ENCODE measurements around the gene XPNPEP1.

GRCh38 chr10:109852475-109853037, 70.8 kb downstream of the XPNPEP1 start:
- TF ChIP-seq POLR2A (IDR thresholded peaks at IDR 0.05; ENCODE audit: low read depth, low read length) (no peak), SPI1 (IDR thresholded peaks at IDR 0.05; ENCODE audit: low read depth, low read length) (no peak), TAF1 (IDR thresholded peaks at IDR 0.05; ENCODE audit: low read depth, low read length) (no peak), POLR2AphosphoS5 (IDR thresholded peaks at IDR 0.05; ENCODE audit: low read depth, low read length) (no peak), PAX5 (IDR thresholded peaks at IDR 0.05; ENCODE audit: insufficient read depth, low read length, severe bottlenecking) (no peak), POU2F2 (IDR thresholded peaks at IDR 0.05; ENCODE audit: low read depth, low read length) (no peak)
